T47D (cell line): ENCODE data around the gene ZNF646.

ENCODE experiments used
- DNase-seq, 2 experiments: peaks; one replicate each; pipeline versions ENCODE4 v3.0.0 to v3.0.0-alpha.2; 2011 to 2012; ENCODE audit warnings: low read depth in 1 of 2, low spot score in 1 of 2
- JUND ChIP-seq: IDR thresholded peaks from 2 replicates; pipeline ENCODE4 v1.6.1; 2012; ENCODE audit warnings: low read depth
- in situ Hi-C: cut with HindIII; loops from 2 replicates; pipeline ENCODE4 v1.10.0; 2016; ENCODE audit warnings: low sequenced_read_pairs, low pct_unique_long_range_greater_than_20kb

Gene ZNF646

GRCh38 chr16:31083556-31083955 is 9.3 kb downstream of the ZNF646 start:
- no peak for DNase-seq
- in situ Hi-C loops: no loop called here
- no peak for TF ChIP-seq JUND

DNA sequence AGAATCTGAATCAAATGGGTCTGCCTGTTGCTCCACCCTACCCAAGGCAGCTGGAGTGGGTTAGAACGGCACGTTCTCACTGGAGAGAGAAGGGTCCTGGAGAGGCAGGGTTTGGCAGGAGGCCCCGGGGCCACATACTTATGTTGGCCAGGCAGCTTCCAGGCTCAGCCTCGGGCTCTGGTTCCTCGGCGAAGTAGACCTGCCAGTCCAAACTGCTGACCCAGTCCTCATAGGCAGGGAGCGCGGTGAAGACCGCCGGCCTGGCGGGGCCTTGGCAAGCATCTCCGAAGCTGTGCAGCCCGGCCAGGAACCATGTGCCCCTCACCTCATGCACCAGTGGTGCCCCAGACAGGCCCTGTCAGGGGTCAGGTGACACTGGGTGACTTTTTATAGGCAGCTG is 9.8 kb downstream of the ZNF646 start:
- no peak for TF ChIP-seq JUND
- no peak for DNase-seq
- in situ Hi-C loops: no loop called here

- no peak for DNase-seq
- in situ Hi-C loops: no loop called here
- no peak for TF ChIP-seq JUND
Measured at GRCh38 chr16:31084584-31085302, 10.5 kb downstream of the ZNF646 start.

DNA sequence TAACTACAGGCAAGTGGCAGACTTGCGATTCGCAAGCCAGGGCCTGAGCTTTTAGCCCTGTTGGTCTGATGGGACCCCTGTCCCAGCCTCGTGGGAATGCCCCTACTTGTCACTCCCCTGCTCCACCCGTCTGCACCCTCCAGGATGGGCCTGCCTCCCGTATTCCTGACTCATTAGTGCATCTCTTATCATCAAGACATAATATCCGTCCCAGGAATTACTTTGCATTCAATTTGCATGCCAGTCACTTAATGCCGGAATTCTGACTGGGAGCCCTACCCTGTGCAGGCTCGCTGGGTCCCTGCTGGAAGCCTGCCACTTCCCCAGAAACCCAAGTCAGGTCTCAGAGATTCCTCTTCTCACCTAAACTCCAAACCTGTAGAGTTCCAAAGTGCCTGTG is 11.2 kb downstream of the ZNF646 start:
- no peak for DNase-seq
- in situ Hi-C loops: no loop called here
- TF ChIP-seq JUND: no peak

GRCh38 chr16:31085873-31086628 is 11.8 kb downstream of the ZNF646 start:
- no peak for DNase-seq
- in situ Hi-C loops: no loop called here
- TF ChIP-seq JUND: no peak

- TF ChIP-seq JUND: no peak
- no peak for DNase-seq
- in situ Hi-C loops: no loop called here
Measured at GRCh38 chr16:31086629-31086906, 12.3 kb downstream of the ZNF646 start.

GRCh38 chr16:31087481-31087880 is 13.3 kb downstream of the ZNF646 start:
- in situ Hi-C loops: no loop called here
- TF ChIP-seq JUND: no peak
- DNase-seq: no peak

GRCh38 chr16:31087971-31088370 is 13.7 kb downstream of the ZNF646 start:
- no peak for TF ChIP-seq JUND
- in situ Hi-C loops: no loop called here
- no peak for DNase-seq

- in situ Hi-C loops: no loop called here
- no peak for DNase-seq
- no peak for TF ChIP-seq JUND
Measured at GRCh38 chr16:31088459-31089183, 14.4 kb downstream of the ZNF646 start, which contains the start of gene PRSS53. PRSS53 (minus strand) TSS chr16:31088943; CDS start chr16:31088809, 134 bp downstream.

GRCh38 chr16:31089199-31089598 is 15.0 kb downstream of the ZNF646 start:
- no peak for DNase-seq
- in situ Hi-C loops: no loop called here
- TF ChIP-seq JUND: no peak

GRCh38 chr16:31090540-31090939 is 16.3 kb downstream of the ZNF646 start:
- in situ Hi-C loops: no loop called here
- TF ChIP-seq JUND: no peak
- DNase-seq: no peak

GRCh38 chr16:31092330-31092729 is 18.1 kb downstream of the ZNF646 start:
- TF ChIP-seq JUND: no peak
- in situ Hi-C loops: no loop called here

GRCh38 chr16:31093132-31093703 is 19.0 kb downstream of the ZNF646 start:
- in situ Hi-C loops: no loop called here
- DNase-seq: peak in 1 of 2 experiments; percentile 37
- TF ChIP-seq JUND: no peak

More at GRCh38 chr16:31092330-31092729, 18.1 kb downstream of the ZNF646 start:
- DNase-seq: no peak
